Hematopoietic multipotent progenitor cell treated with erythropoietin and hydrocortisone succinate and interleukin-3 and kit ligand, for 8 days (in vitro differentiated cells): Measurements from ENCODE around the gene ZBTB34.

Experiments used
- DNase-seq: peaks from one replicate; pipeline ENCODE4 v3.0.0-alpha.2; 2015

The ZBTB34 gene

GRCh38 chr9:126880226-126880946 lies 19.9 kb downstream of the ZBTB34 start:
- DNase-seq: no peak

DNA sequence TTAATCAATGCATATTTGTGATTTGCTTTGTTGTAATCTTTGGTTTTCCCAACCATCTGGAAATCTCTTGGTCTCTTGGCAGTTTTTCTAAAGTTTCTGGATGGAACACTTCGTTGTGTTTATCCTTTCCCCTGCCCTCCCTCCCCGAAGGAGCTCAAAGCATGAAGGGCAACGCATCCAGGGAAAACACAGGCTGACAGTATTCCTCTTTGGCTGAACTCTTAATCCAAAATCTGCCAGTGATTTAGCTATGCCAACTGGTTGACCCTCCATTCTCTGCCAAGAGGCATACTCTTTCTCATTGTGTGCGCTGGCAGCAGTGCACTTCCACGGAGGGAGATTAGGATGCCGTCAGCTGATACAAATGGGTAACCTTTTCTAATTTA lies 20.5 kb downstream of the ZBTB34 start:
- no peak for DNase-seq

DNA sequence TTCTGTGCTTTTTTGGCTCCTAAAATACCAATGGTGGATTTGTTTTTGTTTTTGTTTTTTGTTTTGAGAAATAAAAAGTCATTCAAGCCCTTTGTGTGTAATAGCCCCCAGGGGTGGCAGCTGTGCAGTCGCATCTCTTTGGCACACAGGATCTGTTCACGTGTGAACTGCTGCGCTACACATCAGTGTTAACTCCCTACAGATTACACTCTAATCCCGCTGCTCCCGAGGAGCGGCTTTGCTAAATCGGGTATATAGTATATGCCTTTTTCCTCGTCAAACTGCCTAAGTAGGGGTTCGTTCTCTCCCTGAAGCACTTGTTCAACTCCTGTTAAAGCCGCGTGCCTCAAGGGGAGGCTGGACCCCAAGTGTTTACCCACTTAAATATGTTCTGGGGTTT lies 22.3 kb downstream of the ZBTB34 start:
- no peak for DNase-seq

- DNase-seq: no peak
Measured at GRCh38 chr9:126883636-126884035, 23.2 kb downstream of the ZBTB34 start.

DNA sequence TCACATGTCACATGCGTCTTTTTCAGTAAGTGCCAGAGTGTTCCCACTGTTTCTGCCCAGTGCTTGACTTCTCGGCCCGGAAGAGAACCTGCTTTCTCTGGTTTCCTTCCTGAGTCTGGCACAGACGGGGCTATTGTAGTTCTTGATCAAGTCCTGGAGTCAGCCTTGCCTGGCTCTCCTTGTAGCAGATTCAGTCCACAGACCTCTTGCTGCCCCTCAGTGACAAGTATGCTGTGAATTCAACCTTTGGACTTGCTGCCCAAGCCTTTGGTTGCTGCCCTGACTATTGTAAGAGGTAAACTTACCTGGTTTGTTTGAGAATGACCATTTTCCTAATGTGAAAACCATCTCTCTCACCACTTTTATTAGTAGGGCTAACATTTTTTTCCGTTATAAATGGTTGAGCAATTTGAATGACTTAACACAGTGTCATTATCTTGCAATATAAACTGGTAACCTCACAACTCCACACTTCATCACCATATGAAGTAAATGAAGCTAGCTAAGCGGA lies 24.7 kb downstream of the ZBTB34 start:
- no peak for DNase-seq

GRCh38 chr9:126886034-126886822 lies 25.8 kb downstream of the ZBTB34 start:
- DNase-seq: no peak

GRCh38 chr9:126886897-126887296 lies 26.5 kb downstream of the ZBTB34 start:
- no peak for DNase-seq

GRCh38 chr9:126891676-126892075 lies 31.2 kb downstream of the ZBTB34 start:
- no peak for DNase-seq

DNA sequence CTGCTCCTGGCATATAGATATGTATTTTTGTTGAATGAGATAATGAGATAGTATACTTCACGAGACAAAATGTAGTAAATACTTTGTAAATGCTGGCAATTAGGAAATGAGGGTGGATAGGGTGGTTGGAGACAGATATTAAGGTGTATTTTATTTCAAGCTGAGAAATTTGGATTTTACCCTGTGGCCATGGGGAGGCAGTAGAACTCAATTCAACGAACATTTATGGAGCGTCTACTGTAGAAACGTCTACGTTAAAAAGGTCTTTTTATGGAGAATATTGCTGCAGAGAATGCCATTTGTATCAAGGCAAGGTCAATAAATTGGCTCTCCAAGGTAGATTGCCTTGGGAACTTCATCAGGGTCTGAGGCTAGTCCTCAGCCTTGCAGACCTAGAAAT lies 32.6 kb downstream of the ZBTB34 start:
- peak; percentile 19 for DNase-seq

DNA sequence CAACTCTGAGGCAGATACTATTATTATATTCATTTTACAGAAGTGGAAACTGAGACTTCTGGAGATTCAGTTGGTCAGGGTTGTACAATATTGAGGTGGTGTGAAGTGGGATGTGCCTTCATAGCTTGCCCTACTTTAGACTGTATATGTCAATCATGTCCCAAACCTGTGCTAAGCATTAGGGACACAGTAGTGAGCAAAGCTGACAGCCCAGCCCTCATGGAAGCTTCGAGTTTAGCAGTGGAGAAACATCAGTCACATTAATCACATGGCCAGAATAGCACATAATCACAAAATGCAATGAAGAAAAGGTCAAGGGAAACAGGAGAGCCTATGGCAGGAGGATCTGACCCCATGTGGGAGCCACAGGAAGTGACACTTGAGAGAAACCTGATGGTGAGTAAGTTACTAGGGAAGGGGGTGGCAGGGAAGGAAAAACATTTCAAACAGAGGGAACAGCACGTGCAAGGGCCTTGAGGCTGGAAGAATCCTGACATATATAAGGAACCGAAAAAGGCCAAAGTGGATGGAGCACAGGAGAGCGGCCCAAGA lies 33.7 kb downstream of the ZBTB34 start:
- DNase-seq: no peak

DNA sequence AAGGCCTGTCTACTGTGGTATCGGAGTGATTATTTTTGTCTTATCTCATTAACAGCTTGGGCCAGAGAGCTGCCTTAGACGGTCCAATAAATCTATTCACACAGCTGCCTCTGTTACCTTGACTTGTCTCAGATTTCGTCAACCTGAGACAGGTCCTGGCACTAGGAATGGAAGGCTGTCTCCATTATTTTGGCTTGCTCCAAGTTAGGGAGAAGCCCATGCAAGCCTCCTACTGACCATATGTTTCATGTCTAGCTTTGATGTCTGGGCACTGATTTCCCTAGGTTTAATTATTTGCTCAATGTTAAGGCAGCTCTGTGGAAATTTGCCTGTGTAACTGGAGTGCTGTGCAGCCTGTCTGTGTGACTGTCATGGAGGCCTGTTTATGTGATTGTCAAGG lies 41.8 kb downstream of the ZBTB34 start:
- no peak for DNase-seq

GRCh38 chr9:126904586-126904985 lies 44.1 kb downstream of the ZBTB34 start:
- DNase-seq: no peak

DNA sequence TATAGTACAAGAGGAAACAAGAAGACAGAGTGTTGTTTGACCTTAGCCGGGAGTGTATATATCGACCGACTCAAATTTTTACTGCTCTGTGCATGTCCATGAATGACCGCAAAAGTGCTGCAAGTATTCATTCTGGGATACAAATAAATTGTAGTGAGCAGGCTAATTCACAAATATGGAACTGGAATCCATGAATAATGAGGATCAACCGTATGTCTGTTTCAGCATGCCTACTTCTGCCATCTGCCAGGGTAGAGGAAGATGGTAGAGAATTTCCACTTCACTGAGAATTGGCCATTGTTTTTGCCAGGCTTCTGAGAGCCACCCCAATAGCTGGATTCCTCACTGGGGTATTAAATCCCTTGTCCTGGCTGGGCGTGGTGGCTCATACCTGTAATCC lies 45.7 kb downstream of the ZBTB34 start:
- DNase-seq: no peak

- no peak for DNase-seq
Measured at GRCh38 chr9:126907058-126907457, 46.6 kb downstream of the ZBTB34 start.

DNA sequence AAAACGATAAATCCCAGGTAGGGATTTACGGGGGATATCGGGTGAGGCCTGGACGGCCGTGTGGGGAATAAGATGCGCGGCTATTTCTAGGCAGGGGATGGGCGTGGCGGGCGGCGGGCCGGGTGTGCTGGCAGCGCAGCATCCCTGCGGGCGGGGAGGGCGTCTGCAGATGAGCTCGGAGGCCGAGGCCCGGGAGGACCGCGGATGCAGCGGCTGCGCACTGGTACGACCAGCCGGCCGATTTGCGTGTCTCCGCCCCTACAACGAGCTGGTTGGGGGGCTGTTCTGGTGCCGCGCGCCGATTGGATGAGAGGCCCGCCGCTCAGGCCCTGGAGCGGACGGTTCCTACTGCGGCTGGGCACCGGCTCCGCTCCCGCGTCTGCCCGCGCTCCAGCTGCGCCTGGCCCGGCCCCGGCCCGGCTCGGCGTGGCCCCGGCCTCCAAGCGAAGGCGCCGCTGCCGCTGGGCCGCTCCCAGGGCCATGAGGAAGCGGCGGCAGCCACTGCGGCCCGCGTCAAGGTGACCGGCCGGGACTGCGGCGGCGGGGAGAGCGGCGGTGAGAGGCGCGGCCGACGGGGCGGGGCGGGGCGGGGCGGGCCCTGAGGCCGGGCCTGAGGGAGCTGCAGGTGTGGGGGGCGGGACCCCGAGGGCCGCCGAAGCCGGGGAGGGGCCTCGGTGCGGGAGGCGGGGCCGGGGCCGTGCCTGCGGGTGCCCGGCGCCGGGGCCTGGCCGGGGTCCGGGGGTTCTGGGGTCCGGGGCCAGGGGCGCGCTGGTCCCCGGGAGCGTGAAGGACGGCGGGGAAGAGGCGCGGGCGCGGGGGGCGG lies 54.2 kb downstream of the ZBTB34 start, which contains the start of gene RALGPS1:
TSS of gene RALGPS1 (plus strand) at position 325 of the 823 bp plus-strand sequence. CDS start 47,508 bp downstream, outside the sequence.
- peak; percentile 91 for DNase-seq

GRCh38 chr9:126915281-126915816 lies 54.9 kb downstream of the ZBTB34 start:
- DNase-seq: no peak

DNA sequence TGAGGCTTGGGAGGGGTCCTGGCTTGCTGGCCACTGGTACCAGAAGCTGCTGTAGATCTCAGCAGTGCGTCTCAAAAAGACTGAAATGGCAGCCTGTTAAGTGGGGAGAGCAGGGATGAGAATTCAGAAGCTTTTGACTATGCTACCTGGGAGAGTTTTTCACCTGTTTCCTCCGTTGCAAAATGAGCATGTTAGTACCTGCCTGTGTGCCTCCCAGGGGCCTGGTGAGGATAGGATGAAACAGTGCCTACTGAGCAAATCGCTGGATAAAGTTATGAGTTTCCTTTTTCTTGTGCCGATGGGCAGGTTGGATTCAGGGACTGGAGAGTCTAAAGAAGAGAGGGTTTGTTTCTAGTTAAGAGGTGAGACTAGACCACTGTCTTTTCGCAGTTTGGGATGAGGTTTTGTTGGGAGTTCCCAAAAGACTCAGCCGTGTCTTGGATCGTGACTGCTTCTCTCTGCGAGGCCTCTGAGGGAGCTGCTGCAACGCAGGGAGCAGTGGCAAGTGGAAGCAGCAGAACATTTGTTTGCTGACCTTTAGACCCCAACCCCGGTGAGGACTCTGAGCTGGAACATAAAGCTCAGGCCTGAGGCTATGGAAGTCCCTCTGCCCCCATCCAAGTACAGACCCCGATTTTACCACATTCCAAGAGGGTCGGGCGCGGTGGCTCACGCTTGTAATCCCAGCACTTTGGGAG lies 55.6 kb downstream of the ZBTB34 start:
- no peak for DNase-seq

DNA sequence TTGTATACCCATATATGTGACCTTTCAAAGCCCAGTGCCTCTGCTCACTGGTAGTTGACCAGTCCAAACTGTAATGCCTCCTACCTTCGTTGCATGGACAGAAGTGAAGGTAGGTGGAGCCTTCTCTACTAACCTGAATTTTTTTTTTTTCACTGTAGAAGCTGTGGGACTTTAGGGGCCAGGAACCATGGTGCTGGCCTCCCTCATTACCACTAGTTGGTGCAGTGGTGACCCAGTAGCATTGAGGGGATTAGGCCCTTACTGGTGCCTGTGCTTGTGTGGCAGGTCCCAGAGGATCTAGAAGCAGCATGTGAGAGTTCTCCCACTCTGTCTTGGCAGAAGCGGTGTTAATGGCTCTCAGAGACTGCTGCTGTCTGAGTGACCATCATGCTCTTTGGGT lies 56.5 kb downstream of the ZBTB34 start:
- peak; percentile 20 for DNase-seq

DNA sequence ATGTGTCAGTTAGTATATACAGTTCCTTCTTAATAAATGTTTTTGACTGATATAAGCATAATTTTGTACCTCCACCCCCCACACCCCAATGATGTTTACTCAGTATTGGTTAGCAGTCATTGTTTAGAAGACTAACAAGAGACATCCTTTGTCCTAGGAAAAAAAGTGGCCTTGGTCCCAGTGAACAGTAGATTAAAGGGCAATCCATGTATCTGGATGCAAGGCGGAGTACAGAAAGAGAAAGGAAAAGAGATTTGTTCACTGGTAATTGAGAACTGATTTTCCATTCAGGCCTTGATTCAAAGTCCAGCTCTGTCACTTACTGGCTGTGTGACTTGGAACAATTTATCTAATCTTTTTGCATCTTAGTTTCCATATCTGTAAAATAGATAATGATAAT lies 58.8 kb downstream of the ZBTB34 start:
- DNase-seq: no peak

DNA sequence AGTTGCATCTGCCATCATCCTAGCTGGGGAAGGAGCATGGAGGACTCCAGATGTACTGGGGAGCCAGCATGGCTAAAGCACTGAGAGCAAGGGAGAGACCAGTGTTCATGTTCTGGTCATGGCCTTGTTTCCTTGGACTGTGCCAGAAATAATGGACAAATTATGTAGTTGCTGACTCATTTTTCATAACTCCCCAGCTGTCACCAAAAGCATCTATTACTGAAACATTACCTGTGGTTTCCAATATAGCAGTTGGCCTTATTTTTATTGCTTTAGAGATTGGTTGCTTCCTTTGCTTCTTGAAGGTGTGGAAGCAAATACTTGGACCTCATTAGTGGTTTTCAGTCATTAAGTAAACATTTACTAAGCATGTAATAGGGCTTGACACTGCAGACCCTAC lies 65.4 kb downstream of the ZBTB34 start:
- no peak for DNase-seq

GRCh38 chr9:126926364-126926763 lies 65.9 kb downstream of the ZBTB34 start:
- DNase-seq: no peak

DNA sequence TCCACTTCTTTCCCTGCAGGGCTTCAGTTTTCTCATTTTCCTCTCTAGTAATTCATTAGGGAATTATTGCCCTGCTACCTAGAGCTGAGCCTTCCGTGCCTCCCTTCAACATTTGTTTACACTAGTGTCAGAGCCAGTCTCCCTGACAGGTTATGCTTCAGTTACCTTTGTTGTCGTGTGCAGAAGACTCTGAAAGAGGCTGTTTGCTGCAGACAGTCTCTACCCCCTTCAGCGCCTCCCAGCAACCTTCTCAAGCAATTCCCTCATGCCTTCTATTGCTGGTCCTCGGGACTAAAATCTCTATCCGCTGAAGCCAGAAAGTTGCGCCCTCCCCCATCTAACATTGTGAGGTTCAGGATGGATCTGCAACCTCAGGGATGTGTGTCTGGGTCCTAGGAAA lies 67.0 kb downstream of the ZBTB34 start:
- DNase-seq: no peak
